BJ (cell line): ENCODE measurements around the gene FGF16. TPM values are rescaled to one million over a fixed set of nuclear protein-coding genes. Genes with fewer than 3 reads are reported as not detected.

ENCODE experiments used
- CTCF ChIA-PET: fragments of 350-600 bp; formaldehyde crosslinking; extraction: SDS; loops from one replicate; lab custom pipeline; 2021; ENCODE audit warnings: antibody characterized with exemption, inconsistent platforms; lab: Yijun Ruan, JAX
- POLR2A ChIA-PET: fragments of 300-600 bp; sonication (Branson Sonifier 250); formaldehyde crosslinking; extraction: SDS; loops from one replicate; lab custom pipeline; 2021; ENCODE audit warnings: antibody characterized with exemption; lab: Charles Lee
- DNase-seq: peaks from one replicate; pipeline ENCODE4 v3.0.0-alpha.2; 2011; ENCODE audit warnings: low read depth
- H3K27me3 ChIP-seq: 2 replicates; pipeline ENCODE4 v1.6.0; 2011; ENCODE audit warnings: low read length; ENCODE audit not compliant: control insufficient read depth, insufficient read depth
- H3K36me3 ChIP-seq: 2 replicates; pipeline ENCODE4 v1.5.1; 2011; ENCODE audit warnings: low read length; ENCODE audit not compliant: control insufficient read depth, insufficient read depth
- H3K4me3 ChIP-seq: 2 replicates; pipeline ENCODE4 v1.5.1; 2011; ENCODE audit warnings: low read depth, mild to moderate bottlenecking, control low read depth, low read length
- CTCF ChIP-seq: IDR thresholded peaks from 2 replicates; pipeline ENCODE4 v1.5.1; 2011; ENCODE audit warnings: low read depth, mild to moderate bottlenecking, control low read depth, inconsistent platforms, low read length, moderate library complexity; ENCODE audit not compliant: insufficient read depth
- polyA plus RNA-seq: library from polyadenylated mRNA; depleted of rRNA; stranded (reverse); fragments of >200 nt; gene quantifications from 2 replicates; pipeline ENCODE4 v1.2.3, GENCODE V29; 2011

The FGF16 gene
- polyA plus RNA-seq, 1 experiment = not detected

DNA sequence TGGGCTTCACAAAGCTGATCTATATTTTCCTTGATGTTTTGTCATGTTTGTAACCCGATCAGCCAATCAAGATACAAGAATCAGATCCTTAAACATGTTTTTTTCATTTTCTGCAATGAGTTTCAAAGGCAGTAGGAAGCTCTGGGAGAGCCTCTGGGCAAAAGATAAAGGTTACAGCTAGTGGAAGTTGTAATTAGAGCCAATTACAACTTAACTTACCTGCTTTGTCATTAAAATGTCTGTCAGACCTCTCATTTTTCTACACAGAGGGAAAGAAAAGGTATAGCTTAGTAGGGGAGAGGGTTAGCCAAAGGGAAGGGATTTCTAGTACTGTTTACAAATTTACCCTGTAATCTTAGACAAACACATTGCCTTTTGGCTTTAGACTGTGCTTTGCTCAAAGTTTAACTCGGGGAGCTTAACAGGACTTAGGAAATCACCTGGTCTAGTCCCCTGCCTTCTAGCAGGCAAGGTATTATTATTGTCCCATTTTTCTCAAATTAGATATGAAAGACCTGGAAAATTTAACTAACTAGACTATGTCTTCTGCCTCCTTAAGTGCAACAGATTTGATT, 55.8 kb downstream of the FGF16 start:
- H3K4me3 ChIP-seq = no peak overlapping the region
- H3K27me3 ChIP-seq = no peaks in the 10 kb centered on the region
- no peak for DNase-seq
- no peaks in the 10 kb centered on the region for H3K36me3 ChIP-seq
- CTCF ChIA-PET = no interaction called here
- POLR2A ChIA-PET = no interaction called here
- no peak for TF ChIP-seq CTCF

GRCh38 chrX:77505227-77505626, 58.0 kb downstream of the FGF16 start:
- no peaks in the 10 kb centered on the region for H3K36me3 ChIP-seq
- POLR2A ChIA-PET = no interaction called here
- DNase-seq = no peak
- no peak overlapping the region for H3K4me3 ChIP-seq
- no peaks in the 10 kb centered on the region for H3K27me3 ChIP-seq
- TF ChIP-seq CTCF = no peak
- CTCF ChIA-PET = no interaction called here
